HepG2 (cell line): ENCODE results near the gene HMGCS2.

ENCODE experiments used
- HNRNPUL1 ChIP-seq: fragments of 200-400 bp; formaldehyde crosslinking; IDR thresholded peaks from 2 replicates; pipeline ENCODE4 v1.6.1; 2017; ENCODE audit warnings: low read depth, mild to moderate bottlenecking, low read length, moderate library complexity
- KDM1A ChIP-seq: IDR thresholded peaks from 2 replicates; pipeline ENCODE4 v1.6.1; 2016; ENCODE audit warnings: missing compliant biosample characterization
- MBD4 ChIP-seq: IDR thresholded peaks from 2 replicates; pipeline ENCODE4 v1.6.1; 2012; ENCODE audit warnings: low read length, inconsistent platforms, borderline replicate concordance
- RXRA ChIP-seq: sonication (generic); formaldehyde crosslinking; IDR thresholded peaks from 2 replicates; pipeline ENCODE4 v1.5.1; 2020; ENCODE audit warnings: missing genetic modification reagents
- SP4 ChIP-seq: sonication (generic); formaldehyde crosslinking; IDR thresholded peaks from 2 replicates; pipeline ENCODE4 v1.8.1; 2023; ENCODE audit warnings: mild to moderate bottlenecking, missing genetic modification reagents
- ZNF589 ChIP-seq: sonication (generic); formaldehyde crosslinking; conservative IDR thresholded peaks from 2 replicates; pipeline ENCODE4 v1.8.0; 2022; ENCODE audit warnings: mild to moderate bottlenecking, moderate library complexity, missing genetic modification reagents
- ZNF790 ChIP-seq: sonication (generic); formaldehyde crosslinking; IDR thresholded peaks from 2 replicates; pipeline ENCODE4 v1.8.0; 2022; ENCODE audit warnings: missing genetic modification reagents, mild to moderate bottlenecking, borderline replicate concordance
- TF ChIP-seq, protein P1 (sequence below): sonication (generic); formaldehyde crosslinking; IDR thresholded peaks from 2 replicates; pipeline ENCODE4 v1.5.0; 2020; ENCODE audit warnings: mild to moderate bottlenecking, missing genetic modification reagents, moderate library complexity

GRCh38 chr1:119816407-119816806 is 47.7 kb upstream of the HMGCS2 start:
- TF ChIP-seq RXRA (CRISPR knock-in tag) (no peak), HNRNPUL1 (no peak), MBD4 (no peak; the same call in 1 of the 2 replicates), KDM1A (CRISPR knock-in tag) (no peak), SP4 (CRISPR knock-in tag) (no peak), ZNF589 (CRISPR knock-in tag) (no peak), ZNF790 (no peak)
- TF ChIP-seq, protein P1, sequence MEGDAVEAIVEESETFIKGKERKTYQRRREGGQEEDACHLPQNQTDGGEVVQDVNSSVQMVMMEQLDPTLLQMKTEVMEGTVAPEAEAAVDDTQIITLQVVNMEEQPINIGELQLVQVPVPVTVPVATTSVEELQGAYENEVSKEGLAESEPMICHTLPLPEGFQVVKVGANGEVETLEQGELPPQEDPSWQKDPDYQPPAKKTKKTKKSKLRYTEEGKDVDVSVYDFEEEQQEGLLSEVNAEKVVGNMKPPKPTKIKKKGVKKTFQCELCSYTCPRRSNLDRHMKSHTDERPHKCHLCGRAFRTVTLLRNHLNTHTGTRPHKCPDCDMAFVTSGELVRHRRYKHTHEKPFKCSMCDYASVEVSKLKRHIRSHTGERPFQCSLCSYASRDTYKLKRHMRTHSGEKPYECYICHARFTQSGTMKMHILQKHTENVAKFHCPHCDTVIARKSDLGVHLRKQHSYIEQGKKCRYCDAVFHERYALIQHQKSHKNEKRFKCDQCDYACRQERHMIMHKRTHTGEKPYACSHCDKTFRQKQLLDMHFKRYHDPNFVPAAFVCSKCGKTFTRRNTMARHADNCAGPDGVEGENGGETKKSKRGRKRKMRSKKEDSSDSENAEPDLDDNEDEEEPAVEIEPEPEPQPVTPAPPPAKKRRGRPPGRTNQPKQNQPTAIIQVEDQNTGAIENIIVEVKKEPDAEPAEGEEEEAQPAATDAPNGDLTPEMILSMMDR = no peak
